GM03348 (cell line): ENCODE results near the gene CPA1.
A peak's percentile ranks its signal among the peaks of the same experiment; 100 is the strongest.

Experiments used
- DNase-seq: peaks from one replicate; pipeline ENCODE4 v3.0.0; 2012; ENCODE audit warnings: low spot score

The CPA1 gene

DNA sequence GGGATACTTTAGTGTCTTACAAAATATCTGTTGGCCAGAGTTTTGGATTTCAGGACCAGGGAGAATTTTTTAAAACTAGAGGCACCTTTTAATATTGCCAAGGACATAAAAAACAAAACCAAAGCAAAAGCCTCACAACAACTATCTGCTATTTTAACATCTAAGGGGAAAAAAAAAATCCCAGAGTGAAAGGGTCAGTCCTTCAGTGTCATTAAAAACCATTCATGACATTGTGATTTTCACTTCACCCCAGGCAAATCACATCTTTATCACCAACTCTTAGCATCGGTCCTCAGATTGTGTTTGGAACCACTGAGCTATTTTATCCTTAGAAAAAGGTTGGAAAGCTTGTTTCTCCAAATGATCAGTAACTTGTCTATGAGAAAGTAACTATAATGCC, 49.8 kb downstream of the CPA1 start:
- no peak for DNase-seq

DNA sequence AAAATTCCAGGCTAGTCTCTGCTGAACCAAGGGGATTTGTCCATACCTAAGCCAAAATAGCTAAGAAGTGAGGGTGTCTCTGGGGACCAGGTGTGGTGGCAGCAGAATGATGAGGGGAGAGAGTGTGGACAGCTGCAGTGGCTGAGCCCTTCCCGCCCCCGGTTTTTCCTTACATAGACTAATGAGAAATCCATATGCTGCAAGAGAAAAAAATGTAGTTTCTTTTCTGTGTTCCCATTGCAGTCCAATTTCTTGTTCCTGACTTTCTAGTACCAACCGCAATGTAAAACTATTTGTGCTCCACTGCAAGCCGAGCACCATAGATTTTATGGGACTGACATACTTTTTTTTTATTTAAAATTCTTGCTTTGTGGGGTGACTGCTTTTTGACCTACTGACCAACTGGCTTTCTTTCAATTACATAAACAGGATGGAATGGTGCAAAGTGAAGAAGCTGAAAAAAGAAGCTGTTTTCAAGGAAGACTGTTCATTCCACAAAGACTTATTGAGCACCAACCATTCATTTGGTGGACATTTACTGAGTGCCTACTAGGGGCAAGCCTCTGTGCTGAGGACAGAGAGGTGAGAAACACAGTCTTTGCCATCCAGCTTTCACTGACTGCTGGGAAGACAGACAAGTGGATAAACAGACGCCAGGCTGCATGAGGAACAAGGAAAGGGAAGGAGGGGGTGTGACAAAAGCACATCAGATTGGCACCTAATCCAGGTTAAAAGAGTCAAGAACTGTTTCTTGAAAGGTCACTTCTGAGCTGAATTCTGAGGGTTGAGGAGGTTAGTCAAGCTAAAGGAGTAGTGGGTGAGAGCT, 50.8 kb downstream of the CPA1 start:
- DNase-seq: peak; percentile 48

DNA sequence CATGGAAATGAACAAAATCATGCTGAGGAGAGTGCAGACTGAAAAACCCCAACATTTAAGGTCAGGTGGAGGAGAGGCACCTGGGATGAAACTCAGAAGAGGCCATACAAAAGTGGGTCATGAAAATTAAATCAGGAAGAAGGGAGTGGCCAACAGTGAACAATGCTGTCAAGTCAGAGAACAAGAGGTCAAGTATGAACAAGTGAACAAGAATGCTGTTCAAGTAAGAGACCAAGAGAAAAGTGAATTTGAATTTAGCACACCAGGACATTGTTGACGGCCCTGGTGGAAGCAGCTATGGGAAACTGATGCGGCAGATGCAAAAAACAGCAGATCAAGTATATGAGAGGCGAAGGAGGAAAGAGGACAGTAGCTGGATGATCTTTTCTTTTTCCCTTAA, 52.6 kb downstream of the CPA1 start:
- DNase-seq: peak; percentile 24

DNA sequence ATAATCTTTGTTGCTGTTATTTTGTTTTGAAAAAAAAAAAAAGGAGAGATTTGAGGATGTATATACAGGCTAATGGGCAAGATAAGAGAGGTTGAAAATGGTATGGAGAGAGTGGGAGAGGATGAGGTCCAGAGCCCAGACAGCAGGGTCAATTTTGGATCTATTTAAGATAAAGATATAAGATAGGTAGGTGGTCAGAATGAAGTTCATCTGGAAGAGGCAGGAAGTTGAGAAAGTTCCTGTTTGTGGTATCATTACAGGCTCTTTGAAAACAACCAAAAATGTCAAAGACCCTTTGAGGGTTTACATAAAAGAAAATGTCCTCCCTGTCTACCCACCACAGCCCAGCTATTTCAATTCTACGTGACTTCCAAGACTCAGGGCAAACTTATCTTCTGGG, 53.0 kb downstream of the CPA1 start:
- DNase-seq: no peak

DNA sequence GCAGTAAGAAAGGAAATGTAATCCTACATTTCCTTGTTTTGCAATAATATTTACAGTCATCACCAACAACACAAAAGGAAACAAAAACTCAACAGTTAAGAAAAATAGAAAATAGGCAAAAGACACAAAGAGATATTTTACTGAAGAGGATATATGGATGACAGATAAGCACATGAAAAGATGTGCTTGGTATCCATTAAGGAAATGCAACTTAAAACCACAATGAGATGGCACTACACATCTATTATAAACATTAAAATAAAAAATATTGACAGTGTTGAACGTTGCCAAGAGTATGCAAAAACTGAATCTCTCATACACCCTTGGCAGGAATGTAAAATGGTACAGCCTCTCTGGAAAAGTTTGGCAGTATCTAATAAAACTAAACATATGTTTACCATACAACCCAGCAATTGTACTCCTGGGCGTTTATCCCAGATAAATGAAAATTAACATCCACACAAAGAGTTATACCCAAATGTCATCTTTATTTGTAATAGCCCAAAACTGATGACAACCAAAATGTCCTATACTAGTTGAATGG, 55.1 kb downstream of the CPA1 start:
- DNase-seq: no peak

DNA sequence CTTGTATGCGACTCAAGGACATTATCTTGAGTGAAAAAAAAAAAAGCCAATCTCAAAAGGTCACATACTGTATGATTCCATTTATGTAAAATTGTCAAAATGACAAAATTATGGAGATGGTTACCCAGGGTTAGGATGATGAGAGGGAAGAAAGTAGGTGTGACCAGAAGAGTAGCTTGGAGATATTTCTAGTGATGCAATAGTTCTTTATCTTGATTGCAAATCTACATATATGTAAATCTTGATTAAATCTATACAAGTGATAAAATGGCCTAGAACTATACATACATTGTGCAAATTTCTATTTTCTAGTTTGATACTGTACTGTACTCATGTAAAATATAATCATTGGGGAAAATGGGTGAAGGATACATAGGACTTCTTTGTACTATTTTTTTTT, 56.0 kb downstream of the CPA1 start:
- no peak for DNase-seq
